ENCODE results near the gene UBE4A. TPM values are rescaled to one million over a fixed set of nuclear protein-coding genes. Genes with fewer than 3 reads are reported as not detected.

Gene UBE4A
- total RNA-seq, 1 donor from 2014 or later = 16.1 TPM

- DNase-seq (ENCODE audit: low read depth) (no peak), FAIRE-seq (no peak)
- no peaks in the 10 kb centered on the region for H3K36me3 ChIP-seq (ENCODE audit: control insufficient read depth, insufficient read depth, low read length)
- no peaks in the 10 kb centered on the region for H3K27me3 ChIP-seq (ENCODE audit: control insufficient read depth, insufficient read depth, low read length)
- H3K4me3 ChIP-seq (ENCODE audit: low read depth, low read length) = no peak overlapping the region
- TF ChIP-seq CTCF (IDR thresholded peaks at IDR 0.05; ENCODE audit: insufficient read depth, low read length, severe bottlenecking) = no peak
Measured at GRCh38 chr11:118434123-118434552, 74.7 kb downstream of the UBE4A start.

- FAIRE-seq (no peak), DNase-seq (ENCODE audit: low read depth) (no peak)
- no peak for TF ChIP-seq CTCF (IDR thresholded peaks at IDR 0.05; ENCODE audit: insufficient read depth, low read length, severe bottlenecking)
- Histone ChIP-seq H3K4me3 (ENCODE audit: low read depth, low read length) (peak overlapping the region; percentile 59), H3K27me3 (ENCODE audit: control insufficient read depth, insufficient read depth, low read length) (no peaks in the 10 kb centered on the region), H3K36me3 (ENCODE audit: control insufficient read depth, insufficient read depth, low read length) (no peaks in the 10 kb centered on the region)
Measured at GRCh38 chr11:118434553-118435289, 75.3 kb downstream of the UBE4A start.

DNA sequence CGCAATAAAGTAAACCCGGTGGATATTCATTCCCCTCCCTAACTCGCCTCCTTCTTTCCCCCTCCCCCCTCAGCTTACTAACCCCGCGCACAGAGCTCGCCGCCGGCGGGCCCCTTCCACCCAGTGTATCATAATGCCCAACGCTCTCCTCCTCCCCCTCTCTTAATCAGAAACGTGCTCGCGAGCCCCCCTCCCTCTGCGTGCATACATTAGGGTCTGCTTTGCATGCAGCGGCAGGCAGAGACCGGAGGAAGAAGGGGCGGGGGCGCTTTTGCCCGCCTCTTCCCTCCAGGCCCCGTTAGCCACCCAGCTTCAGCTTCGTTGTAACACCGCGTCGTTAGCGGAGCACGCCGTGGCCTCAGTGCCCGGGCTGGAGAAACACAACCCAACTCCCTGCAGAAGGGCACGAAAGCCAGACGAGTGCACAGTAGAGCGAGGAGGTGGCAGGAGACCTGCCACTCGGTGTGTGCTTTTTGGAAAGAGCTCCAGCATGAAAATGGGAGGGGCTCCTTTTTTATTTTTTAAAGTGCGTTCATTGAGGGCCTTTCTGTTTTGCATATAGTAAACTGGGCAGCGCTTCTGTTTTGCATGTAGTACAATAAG is 76.0 kb downstream of the UBE4A start:
- Histone ChIP-seq H3K4me3 (ENCODE audit: low read depth, low read length) (peak overlapping the region; percentile 59), H3K36me3 (ENCODE audit: control insufficient read depth, insufficient read depth, low read length) (no peaks in the 10 kb centered on the region), H3K27me3 (ENCODE audit: control insufficient read depth, insufficient read depth, low read length) (no peaks in the 10 kb centered on the region)
- no peak for DNase-seq (ENCODE audit: low read depth)
- no peak for TF ChIP-seq CTCF (IDR thresholded peaks at IDR 0.05; ENCODE audit: insufficient read depth, low read length, severe bottlenecking)
- no peak for FAIRE-seq

DNA sequence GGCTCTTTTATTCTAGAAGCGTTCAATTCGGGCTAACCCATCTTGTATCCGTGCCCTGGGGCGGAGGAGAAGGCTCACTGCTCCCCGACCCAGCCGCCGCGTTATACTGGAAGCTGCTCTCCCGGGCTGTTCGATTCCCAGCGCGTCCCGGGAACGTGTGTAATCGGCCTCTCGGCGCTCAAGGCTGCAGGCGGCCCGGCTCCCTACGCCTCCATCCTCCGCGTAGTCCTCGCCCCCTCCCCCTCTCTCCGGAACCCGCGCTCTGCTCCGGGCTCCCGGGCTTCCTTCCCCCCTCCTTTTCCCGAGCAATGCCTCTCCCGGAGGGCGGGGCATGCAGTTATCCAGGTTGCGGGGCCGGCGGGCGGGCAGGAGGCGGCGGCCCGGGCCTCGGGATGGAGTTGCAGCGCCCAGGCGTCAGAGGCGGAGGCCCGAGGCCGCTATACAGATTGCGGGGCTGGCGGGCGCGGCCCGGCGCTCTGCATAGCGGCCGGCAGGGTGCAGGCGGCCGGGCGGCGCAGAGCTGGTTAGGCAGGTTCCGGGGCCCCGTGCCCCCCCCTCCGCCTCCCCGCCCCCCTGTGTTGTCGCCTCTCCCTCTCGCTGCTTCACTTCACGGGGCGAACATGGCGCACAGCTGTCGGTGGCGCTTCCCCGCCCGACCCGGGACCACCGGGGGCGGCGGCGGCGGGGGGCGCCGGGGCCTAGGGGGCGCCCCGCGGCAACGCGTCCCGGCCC is 76.7 kb downstream of the UBE4A start, which contains the start of gene KMT2A:
KMT2A (plus strand) TSS at position 600 of the 732 bp plus-strand sequence; CDS start at position 621, 21 bp downstream.
- no peaks in the 10 kb centered on the region for H3K36me3 ChIP-seq (ENCODE audit: control insufficient read depth, insufficient read depth, low read length)
- peak within 1 kb of the TSS; percentile 86 for H3K4me3 ChIP-seq (ENCODE audit: low read depth, low read length)
- no peak for TF ChIP-seq CTCF (IDR thresholded peaks at IDR 0.05; ENCODE audit: insufficient read depth, low read length, severe bottlenecking)
- DNase-seq (ENCODE audit: low read depth) = peak; percentile 76
- FAIRE-seq = no peak
- H3K27me3 ChIP-seq (ENCODE audit: control insufficient read depth, insufficient read depth, low read length) = no peaks in the 10 kb centered on the region

- DNase-seq (ENCODE audit: low read depth) (no peak), FAIRE-seq (no peak)
- TF ChIP-seq CTCF (IDR thresholded peaks at IDR 0.05; ENCODE audit: insufficient read depth, low read length, severe bottlenecking) = no peak
- H3K27me3 ChIP-seq (ENCODE audit: control insufficient read depth, insufficient read depth, low read length) = no peaks in the 10 kb centered on the region
- H3K4me3 ChIP-seq (ENCODE audit: low read depth, low read length) = peak overlapping the region; percentile 86
- H3K36me3 ChIP-seq (ENCODE audit: control insufficient read depth, insufficient read depth, low read length) = no peaks in the 10 kb centered on the region
Measured at GRCh38 chr11:118436639-118437207, 77.3 kb downstream of the UBE4A start.
